ENCODE data around the gene ABHD6. TPM values are rescaled to one million over a fixed set of nuclear protein-coding genes. Genes with fewer than 3 reads are reported as not detected.

ABHD6 gene
- total RNA-seq, 1 experiment from 2014 or later, result 2.2 TPM

GRCh38 chr3:58205981-58206380 is 31.6 kb upstream of the ABHD6 start:
- H2BK120ac ChIP-seq (ENCODE audit: low read depth, low read length, poor library complexity, severe bottlenecking), result no peak overlapping the region
- no peak overlapping the region for H3K9ac ChIP-seq (ENCODE audit: extremely low read depth, insufficient read length, low read length)
- no peaks in the 10 kb centered on the region for H4K20me1 ChIP-seq (ENCODE audit: control insufficient read depth, insufficient read depth, insufficient read length)
- H3K18ac ChIP-seq (ENCODE audit: insufficient read length, low read depth, low read length), result no peak overlapping the region
- H3K4me1 Mint-ChIP-seq, result no peaks in the 10 kb centered on the region; a peak in 1 of 4 replicates
- no peak overlapping the region for H3T11ph ChIP-seq (ENCODE audit: low read length)
- no peak overlapping the region for H4K8ac ChIP-seq (replicated peaks; ENCODE audit: insufficient read length, low read depth, low read length)
- H3K14ac ChIP-seq (ENCODE audit: insufficient read depth, low read length), result no peak overlapping the region
- H3K9me3 ChIP-seq (ENCODE audit: control insufficient read depth, low read depth, low read length), result no peaks in the 10 kb centered on the region
- no CpG with 5 or more reads among the region's 4 CpGs for WGBS (ENCODE audit: extremely low coverage, insufficient read length, low lambda C conversion rate)
- no peak overlapping the region for H3K56ac ChIP-seq (ENCODE audit: insufficient read length, low read depth, low read length)
- no peak overlapping the region for H4K5ac ChIP-seq (ENCODE audit: insufficient read length, low read depth, low read length)
- H2AK5ac ChIP-seq (ENCODE audit: insufficient read length, low read length), result no peak overlapping the region
- H2AFZ ChIP-seq (ENCODE audit: low read length), result no peak overlapping the region
- DNase-seq, result no peak
- H3K27ac ChIP-seq (ENCODE audit: insufficient read length, low read depth, low read length), result no peak overlapping the region
- no peak overlapping the region for H2BK15ac ChIP-seq (ENCODE audit: low read depth, low read length)
- H3K23ac ChIP-seq (ENCODE audit: insufficient read length, low read depth, low read length), result no peak overlapping the region
- H4K91ac ChIP-seq (ENCODE audit: insufficient read length, low read depth, low read length), result no peak overlapping the region
- H3K4me3 Mint-ChIP-seq, result no peak overlapping the region
- H3K9me3 Mint-ChIP-seq, result no peaks in the 10 kb centered on the region; a peak in 2 of 5 replicates
- peak overlapping the region in 1 of 3 experiments; percentile 28; a peak in 1 of 7 replicates for H3K27ac Mint-ChIP-seq
- H3K23me2 ChIP-seq (ENCODE audit: insufficient read length, low read depth, low read length, poor library complexity, severe bottlenecking), result no peaks in the 10 kb centered on the region
- H3K4me2 ChIP-seq (ENCODE audit: insufficient read depth, insufficient read length, low read length), result no peak overlapping the region
- no peak overlapping the region for H2BK12ac ChIP-seq (ENCODE audit: insufficient read length, low read depth, low read length)
- no peak overlapping the region for H2BK20ac ChIP-seq (ENCODE audit: low read depth, low read length, poor library complexity, severe bottlenecking)
- H3K36me3 Mint-ChIP-seq (ENCODE audit: insufficient read depth in 1 of 3, low read depth in 3 of 3), result no peaks in the 10 kb centered on the region
- no peaks in the 10 kb centered on the region for H3K4me1 ChIP-seq (ENCODE audit: insufficient read depth, low read length)
- peaks cover 17% of the 10 kb centered on the region for H3K27me3 Mint-ChIP-seq (ENCODE audit: low read depth)
- no peak overlapping the region for H3K4ac ChIP-seq (ENCODE audit: low read depth, low read length)
- H2BK5ac ChIP-seq (ENCODE audit: insufficient read length, low read length), result no peak overlapping the region
- no peak for TF ChIP-seq CTCF (conservative IDR thresholded peaks at IDR 0.05)
- no peaks in the 10 kb centered on the region for H3K79me1 ChIP-seq (ENCODE audit: insufficient read depth, low read depth, low read length, poor library complexity, severe bottlenecking)
- no peaks in the 10 kb centered on the region for H3K27me3 ChIP-seq (ENCODE audit: insufficient read depth, low read length)
- no peaks in the 10 kb centered on the region for H3K79me2 ChIP-seq (ENCODE audit: insufficient read depth, low read length)

Measured in H9 (cell line).